Large intestine (tissue), 12 donors: Measurements from ENCODE around the gene SHANK1. TPM values are rescaled to one million over a fixed set of nuclear protein-coding genes. Genes with fewer than 3 reads are reported as not detected.
"Not testable (repeated sequence)": the region's sequence is repeated elsewhere in the genome, so short reads cannot be mapped to it uniquely, and the experiment has no call there.

Source experiments
- DNase-seq, 2 donors: peaks; one replicate each; pipeline versions ENCODE4 v3.0.0 to v3.0.0-alpha.2; 2013
- H3K27ac ChIP-seq: one replicate; pipeline ENCODE4 v1.5.1; 2013; ENCODE audit warnings: low read length
- H3K27me3 ChIP-seq: 2 replicates; pipeline ENCODE4 v1.6.1; 2013; ENCODE audit warnings: low read length; ENCODE audit not compliant: control insufficient read depth, insufficient read depth
- H3K36me3 ChIP-seq: 2 replicates; pipeline ENCODE4 v1.6.1; 2013; ENCODE audit warnings: low read length; ENCODE audit not compliant: control insufficient read depth, insufficient read depth
- H3K4me1 ChIP-seq: one replicate; pipeline ENCODE4 v1.6.1; 2013; ENCODE audit warnings: low read length; ENCODE audit not compliant: control insufficient read depth, insufficient read depth
- H3K4me3 ChIP-seq: one replicate; pipeline ENCODE4 v1.5.1; 2013; ENCODE audit warnings: low read length
- H3K9me3 ChIP-seq: one replicate; pipeline ENCODE4 v1.6.1; 2013; ENCODE audit warnings: mild to moderate bottlenecking, low read depth, low read length, moderate library complexity; ENCODE audit not compliant: control insufficient read depth
- WGBS: methylation state at CpG from one replicate; pipeline ENCODE4 v1.1.5; 2013; ENCODE audit warnings: low lambda C conversion rate; ENCODE audit not compliant: insufficient coverage; 5-methylcytosine and 5-hydroxymethylcytosine counted together
- long read RNA-seq, 11 donors: transcript quantifications; one replicate each; lab custom pipeline, GENCODE V29; 2026
- polyA plus RNA-seq: library from polyadenylated mRNA; unstranded; fragments of 120-200 nt; gene quantifications from one replicate; pipeline ENCODE4 v1.2.1, GENCODE V29; 2013

SHANK1 gene
- polyA plus RNA-seq, result 3.2 TPM
- long read RNA-seq, donor 1, result 0 reads
- long read RNA-seq, donor 2, result 0 reads
- long read RNA-seq, donor 3, result 0 reads
- long read RNA-seq, donor 4, result 0 reads
- long read RNA-seq, donor 5, result 0 reads
- long read RNA-seq, donor 6, partial matches to known transcripts, result 0 of 1 reads
- long read RNA-seq, donor 6, other reads (novel, unspliced or antisense), result 0 of 1 reads
- long read RNA-seq, donor 7, partial matches to known transcripts, result 11 of 11 reads
- long read RNA-seq, donor 7, other reads (novel, unspliced or antisense), result 0 of 11 reads
- long read RNA-seq, donor 8, result 0 reads
- long read RNA-seq, donor 9, result 0 reads
- long read RNA-seq, donor 10, result 0 reads
- long read RNA-seq, donor 11, result 0 reads

- Histone ChIP-seq H3K27me3 (peaks cover 63% of the 10 kb centered on the region), H3K4me1 (no peaks in the 10 kb centered on the region), H3K4me3 (peak within 1 kb of the TSS; percentile 1), H3K27ac (no peak within 1 kb of the TSS), H3K9me3 (no peaks in the 10 kb centered on the region), H3K36me3 (no peaks in the 10 kb centered on the region)
- WGBS, result no CpG with 5 or more reads among the region's 47 CpGs
- DNase-seq, result no peak
Observed at GRCh38 chr19:50719566-50719965, at the start of gene SHANK1. Gene SHANK1, minus strand, starts transcription at chr19:50719802. Its CDS starts 2,883 bp downstream, at chr19:50716919.

GRCh38 chr19:50768277-50768676, 48.7 kb upstream of the SHANK1 start:
- no peak overlapping the region for H3K27ac ChIP-seq
- H3K4me1 ChIP-seq, result no peaks in the 10 kb centered on the region
- 92% methylated on average over 2 of the region's 5 CpGs for WGBS
- no peak for DNase-seq
- H3K36me3 ChIP-seq, result no peaks in the 10 kb centered on the region
- H3K4me3 ChIP-seq, result no peak overlapping the region
- H3K27me3 ChIP-seq, result no peaks in the 10 kb centered on the region
- no peaks in the 10 kb centered on the region for H3K9me3 ChIP-seq

- not testable (repeated sequence) for H3K27ac ChIP-seq, H3K36me3 ChIP-seq, H3K27me3 ChIP-seq, H3K9me3 ChIP-seq, H3K4me3 ChIP-seq, H3K4me1 ChIP-seq, DNase-seq
- no CpG with 5 or more reads among the region's 5 CpGs for WGBS
Observed at GRCh38 chr19:50767263-50767662, 47.7 kb upstream of the SHANK1 start.

GRCh38 chr19:50766746-50767145, 47.1 kb upstream of the SHANK1 start:
- DNase-seq, H3K27me3 ChIP-seq, H3K36me3 ChIP-seq, H3K4me1 ChIP-seq, H3K27ac ChIP-seq, H3K9me3 ChIP-seq, H3K4me3 ChIP-seq: not testable (repeated sequence)
- WGBS, result no CpG with 5 or more reads among the region's 12 CpGs

- H3K9me3 ChIP-seq, result no peaks in the 10 kb centered on the region
- H3K27me3 ChIP-seq, result no peaks in the 10 kb centered on the region
- H3K4me3 ChIP-seq, result no peak overlapping the region
- no peak overlapping the region for H3K27ac ChIP-seq
- no CpG with 5 or more reads among the region's 7 CpGs for WGBS
- H3K36me3 ChIP-seq, result no peaks in the 10 kb centered on the region
- no peak for DNase-seq
- H3K4me1 ChIP-seq, result no peaks in the 10 kb centered on the region
Observed at GRCh38 chr19:50764409-50764808, 44.8 kb upstream of the SHANK1 start.

- DNase-seq, H3K4me1 ChIP-seq, H3K36me3 ChIP-seq, H3K27me3 ChIP-seq, H3K4me3 ChIP-seq, H3K9me3 ChIP-seq, H3K27ac ChIP-seq: not testable (repeated sequence)
- WGBS, result no CpG with 5 or more reads among the region's 13 CpGs
Observed at GRCh38 chr19:50763521-50763920, 43.9 kb upstream of the SHANK1 start.

GRCh38 chr19:50761501-50761900, 41.9 kb upstream of the SHANK1 start:
- no CpG with 5 or more reads among the region's 3 CpGs for WGBS
- not testable (repeated sequence) for H3K4me3 ChIP-seq, DNase-seq

GRCh38 chr19:50759886-50760285, 40.3 kb upstream of the SHANK1 start:
- no CpG with 5 or more reads among the region's 4 CpGs for WGBS
- Histone ChIP-seq H3K9me3 (no peaks in the 10 kb centered on the region), H3K27ac (no peak overlapping the region), H3K36me3 (no peaks in the 10 kb centered on the region), H3K4me3 (no peak overlapping the region), H3K4me1 (no peaks in the 10 kb centered on the region), H3K27me3 (no peaks in the 10 kb centered on the region)
- no peak for DNase-seq

More at GRCh38 chr19:50761501-50761900, 41.9 kb upstream of the SHANK1 start:
- H3K36me3 ChIP-seq, H3K27ac ChIP-seq, H3K27me3 ChIP-seq, H3K4me1 ChIP-seq, H3K9me3 ChIP-seq: not testable (repeated sequence)

- no CpG with 5 or more reads among the region's 18 CpGs for WGBS
- H3K36me3 ChIP-seq, H3K9me3 ChIP-seq, H3K27ac ChIP-seq, DNase-seq, H3K4me3 ChIP-seq, H3K4me1 ChIP-seq, H3K27me3 ChIP-seq: not testable (repeated sequence)
Observed at GRCh38 chr19:50759076-50759475, 39.5 kb upstream of the SHANK1 start.

GRCh38 chr19:50757624-50758023, 38.0 kb upstream of the SHANK1 start:
- not testable (repeated sequence) for H3K27ac ChIP-seq, H3K27me3 ChIP-seq, H3K36me3 ChIP-seq, DNase-seq, H3K9me3 ChIP-seq, H3K4me3 ChIP-seq, H3K4me1 ChIP-seq
- WGBS, result no CpG with 5 or more reads among the region's 3 CpGs

GRCh38 chr19:50756244-50756643, 36.6 kb upstream of the SHANK1 start:
- not testable (repeated sequence) for H3K27ac ChIP-seq, H3K36me3 ChIP-seq, DNase-seq, H3K9me3 ChIP-seq, H3K27me3 ChIP-seq, H3K4me3 ChIP-seq, H3K4me1 ChIP-seq
- WGBS, result no CpG with 5 or more reads among the region's 8 CpGs
